CD4-positive, alpha-beta memory T cell (primary cell): ENCODE results near the gene POLR3G. TPM values are rescaled to one million over a fixed set of nuclear protein-coding genes. Genes with fewer than 3 reads are reported as not detected.

ENCODE experiments used
- CTCF ChIA-PET: fragments of 350-600 bp; sonication (Branson Sonifier 250); formaldehyde crosslinking; loops from one replicate; lab custom pipeline; 2021; ENCODE audit warnings: inconsistent platforms; ENCODE audit not compliant: partially characterized antibody; lab: Charles Lee
- POLR2A ChIA-PET: fragments of 350-600 bp; sonication (Branson Sonifier 250); formaldehyde crosslinking; loops from one replicate; lab custom pipeline; 2021; ENCODE audit not compliant: partially characterized antibody; lab: Charles Lee
- DNase-seq, 5 donors: peaks; one replicate each; pipeline versions ENCODE4 v3.0.0 to v3.0.0-alpha.2; 2020 to 2022; ENCODE audit warnings: mixed read lengths in 1 of 5
- H3K27ac ChIP-seq: one replicate; pipeline ENCODE4 v1.7.0; 2013; ENCODE audit warnings: low read depth, low read length
- H3K27me3 ChIP-seq: 2 replicates; pipeline ENCODE4 v1.7.0; 2013; ENCODE audit warnings: mild to moderate bottlenecking, low read length, moderate library complexity; ENCODE audit not compliant: insufficient read depth
- H3K36me3 ChIP-seq: 2 replicates; pipeline ENCODE4 v1.7.0; 2013; ENCODE audit warnings: mild to moderate bottlenecking, low read length, moderate library complexity; ENCODE audit not compliant: insufficient read depth
- H3K4me1 ChIP-seq: 2 replicates; pipeline ENCODE4 v1.7.0; 2013; ENCODE audit warnings: mild to moderate bottlenecking, low read length, moderate library complexity; ENCODE audit not compliant: insufficient read depth
- H3K4me3 ChIP-seq, 2 donors: one replicate each; pipeline ENCODE4 v1.7.0; 2013; ENCODE audit warnings: low read length in 2 of 2, mild to moderate bottlenecking in 1 of 2
- H3K9me3 ChIP-seq, 2 donors: one replicate each; pipeline ENCODE4 v1.7.0; 2013; ENCODE audit warnings: low read length in 2 of 2, control low read depth in 1 of 2; ENCODE audit not compliant: control insufficient read depth in 1 of 2
- H3K27ac Mint-ChIP-seq, 7 donors: one replicate each; pipeline ENCODE4 v1.8.0; 2020 to 2021; ENCODE audit warnings: mixed read lengths in 7 of 7, mild to moderate bottlenecking in 6 of 7, inconsistent platforms in 3 of 7, moderate library complexity in 3 of 7
- H3K27me3 Mint-ChIP-seq, 2 donors: one replicate each; pipeline ENCODE4 v1.8.0; 2020 to 2021; ENCODE audit warnings: mixed read lengths in 2 of 2
- H3K36me3 Mint-ChIP-seq, 2 donors: one replicate each; pipeline ENCODE4 v1.8.0; 2020 to 2021; ENCODE audit warnings: mixed read lengths in 2 of 2, inconsistent platforms in 1 of 2, mild to moderate bottlenecking in 1 of 2
- H3K4me1 Mint-ChIP-seq, 4 donors: one replicate each; pipeline ENCODE4 v1.8.0; 2020 to 2021; ENCODE audit warnings: mixed read lengths in 4 of 4, mild to moderate bottlenecking in 1 of 4
- H3K4me3 Mint-ChIP-seq, 8 donors: one replicate each; pipeline ENCODE4 v1.8.0; 2020 to 2021; ENCODE audit warnings: mixed read lengths in 8 of 8, mild to moderate bottlenecking in 7 of 8, moderate library complexity in 6 of 8, inconsistent platforms in 3 of 8
- H3K9me3 Mint-ChIP-seq, 8 donors: one replicate each; pipeline ENCODE4 v1.8.0; 2020 to 2021; ENCODE audit warnings: mixed read lengths in 8 of 8, mild to moderate bottlenecking in 5 of 8, inconsistent platforms in 3 of 8, moderate library complexity in 1 of 8
- intact Hi-C: fragments of 100-400 bp; cut with micrococcal nuclease; formaldehyde crosslinking; loops from one replicate; pipeline ENCODE4 v1.15.1; 2023
- polyA plus RNA-seq, 2 donors: library from polyadenylated mRNA; unstranded; fragments of 300-500 nt; fragmentation: Illumina TruSeq; gene quantifications; one replicate each; pipeline ENCODE4 v1.2.3, GENCODE V29; 2021
- total RNA-seq, 2 experiments: library from RNA; stranded (reverse); gene quantifications; one replicate each; pipeline ENCODE4 v1.2.3, GENCODE V29; 2021

The POLR3G gene
- total and polyA plus RNA-seq, 4 experiments from 2014 or later, result 1.2 to 2.2 (median 1.5) TPM

DNA sequence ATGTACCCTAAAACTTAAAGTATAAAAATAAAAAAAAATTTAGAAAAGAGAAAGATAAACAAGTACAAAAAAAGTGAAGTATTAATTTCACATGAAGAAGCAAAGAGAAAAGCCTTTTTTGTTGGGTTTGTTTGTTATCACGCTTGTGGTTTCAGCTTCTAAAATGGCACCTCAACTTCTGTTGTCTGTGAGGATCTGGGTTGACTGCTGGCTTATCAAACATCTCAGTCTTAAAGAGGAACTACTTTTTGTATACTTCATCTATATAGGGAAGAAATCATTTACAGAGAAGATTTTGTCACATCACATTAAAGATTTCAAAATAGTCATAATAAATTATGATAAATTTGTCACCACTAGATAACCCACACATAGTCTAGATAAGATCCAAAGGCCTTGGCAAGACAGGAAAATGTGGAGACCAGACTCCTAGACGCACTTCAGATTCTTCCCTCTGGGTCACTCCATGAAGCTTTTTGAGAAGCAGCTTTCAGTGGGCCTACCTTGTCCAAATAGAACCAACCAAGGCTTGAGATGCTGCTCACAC, 75.1 kb downstream of the POLR3G start:
- H3K36me3 Mint-ChIP-seq, result no peaks in the 10 kb centered on the region
- Histone ChIP-seq H3K4me3 (no peak overlapping the region), H3K4me1 (no peaks in the 10 kb centered on the region), H3K36me3 (no peaks in the 10 kb centered on the region), H3K9me3 (no peaks in the 10 kb centered on the region), H3K27me3 (no peaks in the 10 kb centered on the region), H3K27ac (no peak overlapping the region)
- peaks cover 19 to 20% of the 10 kb centered on the region in 2 donors for H3K27me3 Mint-ChIP-seq
- no peak overlapping the region for H3K27ac Mint-ChIP-seq
- DNase-seq, result no peak
- no peaks in the 10 kb centered on the region for H3K4me1 Mint-ChIP-seq
- POLR2A ChIA-PET, result no interaction called here
- H3K9me3 Mint-ChIP-seq, result no peaks in the 10 kb centered on the region
- intact Hi-C loops, result no loop called here
- CTCF ChIA-PET, result no interaction called here
- H3K4me3 Mint-ChIP-seq, result no peak overlapping the region

DNA sequence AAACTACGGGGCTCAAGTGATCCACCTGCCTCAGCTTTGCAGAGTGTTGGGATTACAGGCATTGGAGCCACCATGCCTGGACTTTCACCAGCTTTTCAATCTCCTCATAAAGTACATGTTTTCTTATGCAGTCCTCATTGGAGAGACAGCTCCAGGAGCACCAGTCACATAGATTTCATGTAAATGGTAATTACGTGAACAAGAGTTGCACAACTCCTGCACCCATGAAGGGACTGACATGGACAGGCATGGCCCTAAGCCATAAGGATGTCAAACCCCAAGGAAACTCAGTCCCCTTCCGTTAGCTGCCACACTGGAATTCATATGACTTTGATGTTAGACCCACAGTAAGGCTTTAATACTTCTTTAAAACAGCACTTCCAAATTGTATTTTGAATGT, 76.3 kb downstream of the POLR3G start:
- H3K36me3 Mint-ChIP-seq, result no peaks in the 10 kb centered on the region
- H3K9me3 Mint-ChIP-seq, result no peaks in the 10 kb centered on the region
- ChIA-PET POLR2A (no interaction called here), CTCF (no interaction called here)
- intact Hi-C loops, result no loop called here
- H3K27ac ChIP-seq, result no peak overlapping the region
- no peak overlapping the region for H3K27ac Mint-ChIP-seq
- H3K4me3 ChIP-seq, result no peak overlapping the region
- no peak overlapping the region for H3K4me3 Mint-ChIP-seq
- peaks cover 15 to 16% of the 10 kb centered on the region in 2 donors for H3K27me3 Mint-ChIP-seq
- no peaks in the 10 kb centered on the region for H3K27me3 ChIP-seq
- H3K4me1 ChIP-seq, result no peaks in the 10 kb centered on the region
- DNase-seq, result no peak
- no peaks in the 10 kb centered on the region for H3K36me3 ChIP-seq
- H3K9me3 ChIP-seq, result no peaks in the 10 kb centered on the region
- H3K4me1 Mint-ChIP-seq, result no peaks in the 10 kb centered on the region

DNA sequence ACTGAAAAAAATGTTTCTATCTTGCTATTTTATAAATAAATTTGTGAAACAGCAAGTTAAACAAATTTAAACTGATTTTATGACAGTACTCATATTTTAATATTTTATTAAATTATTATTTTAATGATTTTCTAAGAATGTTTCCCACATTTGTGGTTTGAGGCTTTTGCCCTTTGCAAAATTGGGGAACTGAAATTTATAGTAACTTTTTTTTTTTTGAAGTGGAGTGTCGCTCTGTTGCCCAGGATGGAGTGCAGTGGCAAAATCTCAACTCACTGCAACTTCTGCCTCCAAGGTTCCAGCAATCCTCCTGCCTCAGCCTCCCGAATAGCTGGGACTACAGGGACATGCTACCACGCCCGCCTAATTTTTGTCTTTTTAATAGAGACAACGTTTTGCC, 76.7 kb downstream of the POLR3G start:
- ChIA-PET POLR2A (no interaction called here), CTCF (no interaction called here)
- no peaks in the 10 kb centered on the region for H3K36me3 ChIP-seq
- Mint-ChIP-seq H3K27me3 (peaks cover 16 to 21% of the 10 kb centered on the region in 2 donors), H3K4me1 (no peaks in the 10 kb centered on the region), H3K27ac (no peak overlapping the region), H3K4me3 (no peak overlapping the region), H3K9me3 (no peaks in the 10 kb centered on the region), H3K36me3 (no peaks in the 10 kb centered on the region)
- no peak overlapping the region for H3K27ac ChIP-seq
- no peaks in the 10 kb centered on the region for H3K9me3 ChIP-seq
- no peak for DNase-seq
- no peaks in the 10 kb centered on the region for H3K4me1 ChIP-seq
- intact Hi-C loops, result no loop called here
- no peak overlapping the region for H3K4me3 ChIP-seq
- H3K27me3 ChIP-seq, result no peaks in the 10 kb centered on the region

DNA sequence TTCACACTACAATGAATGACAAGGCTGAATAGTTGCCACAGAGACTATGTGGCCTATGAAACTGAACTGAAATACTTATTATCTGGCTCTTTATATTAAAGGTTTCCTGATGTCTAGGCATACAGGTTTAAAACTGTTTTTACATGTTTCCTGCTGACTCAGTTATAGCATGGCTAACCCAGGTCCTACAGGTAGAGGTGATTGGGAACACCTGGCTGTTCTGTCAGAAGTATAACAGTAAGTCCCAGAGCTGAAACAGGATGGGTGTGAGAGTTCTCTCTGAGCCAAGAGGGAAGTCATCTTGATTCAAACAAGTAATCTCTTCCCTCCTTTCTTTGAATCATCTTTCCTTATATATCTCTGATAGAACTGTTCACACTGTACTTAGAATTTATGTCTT, 79.0 kb downstream of the POLR3G start:
- ChIA-PET CTCF (no interaction called here), POLR2A (no interaction called here)
- Mint-ChIP-seq H3K27ac (no peak overlapping the region), H3K27me3 (peaks cover 28 to 32% of the 10 kb centered on the region in 2 donors), H3K9me3 (no peaks in the 10 kb centered on the region), H3K36me3 (no peaks in the 10 kb centered on the region), H3K4me3 (no peak overlapping the region), H3K4me1 (peaks cover 3 to 10% (median 8%) of the 10 kb centered on the region in 4 donors)
- Histone ChIP-seq H3K9me3 (no peaks in the 10 kb centered on the region), H3K27me3 (peaks cover 8% of the 10 kb centered on the region), H3K4me1 (peaks cover 5% of the 10 kb centered on the region), H3K27ac (no peak overlapping the region), H3K4me3 (no peak overlapping the region), H3K36me3 (no peaks in the 10 kb centered on the region)
- intact Hi-C loops, result no loop called here
- no peak for DNase-seq

DNA sequence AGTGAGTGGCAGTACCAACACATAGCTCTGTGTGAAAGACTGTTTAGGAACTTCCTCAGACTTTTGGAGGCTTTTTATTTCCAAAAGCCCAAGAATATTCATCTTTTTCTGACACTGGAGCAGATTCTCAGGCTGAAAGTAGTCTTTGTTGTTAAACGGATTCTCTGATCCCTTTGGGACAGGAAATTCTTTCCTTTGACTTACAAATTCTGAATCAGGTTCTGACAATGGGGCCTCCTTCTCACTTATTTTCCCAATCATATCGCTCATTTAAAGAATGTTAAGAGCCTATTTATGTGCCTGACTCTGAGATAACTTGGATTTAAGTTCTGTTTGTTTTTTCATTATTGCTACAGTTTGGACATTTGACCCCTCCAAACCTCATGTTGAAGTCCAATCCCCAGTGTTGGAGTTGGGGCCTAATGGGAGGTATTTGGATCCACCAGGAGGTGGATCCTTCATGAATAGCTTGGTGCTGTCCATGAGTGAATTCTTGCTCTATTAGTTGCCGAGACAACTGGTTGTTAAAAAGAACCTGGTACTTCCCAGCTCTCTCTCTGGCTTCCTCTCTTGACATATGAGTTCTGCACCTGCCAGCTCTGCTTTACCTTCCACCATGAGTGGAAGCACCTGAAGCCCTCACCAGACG, 79.8 kb downstream of the POLR3G start:
- peaks cover 8% of the 10 kb centered on the region for H3K27me3 ChIP-seq
- intact Hi-C loops, result no loop called here
- DNase-seq, result peak in 1 of 5 donors; percentile 7

DNA sequence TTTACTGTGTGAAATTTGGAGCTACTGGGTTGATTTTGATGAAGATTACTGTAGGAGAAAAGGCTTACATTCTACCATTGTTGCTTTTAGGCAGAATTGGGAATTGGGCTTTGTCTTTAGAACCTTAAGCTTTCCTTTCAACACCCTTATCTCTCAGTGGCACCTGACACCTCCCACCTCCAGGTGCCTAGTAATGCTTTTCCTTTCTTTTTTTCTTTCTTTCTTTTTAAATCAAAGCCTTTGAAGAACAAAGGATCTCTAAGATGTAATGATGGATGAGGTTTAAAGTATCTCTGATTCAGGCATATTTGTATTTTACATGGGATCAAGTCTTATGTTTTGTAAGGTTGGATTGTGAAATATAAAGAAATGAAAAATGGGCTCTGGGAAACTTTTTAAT, 81.0 kb downstream of the POLR3G start:
- H3K4me3 Mint-ChIP-seq, result no peak overlapping the region
- H3K36me3 Mint-ChIP-seq, result no peaks in the 10 kb centered on the region
- Histone ChIP-seq H3K4me3 (no peak overlapping the region), H3K27ac (no peak overlapping the region), H3K4me1 (peaks cover 6% of the 10 kb centered on the region), H3K9me3 (no peaks in the 10 kb centered on the region), H3K36me3 (no peaks in the 10 kb centered on the region), H3K27me3 (peaks cover 8% of the 10 kb centered on the region)
- H3K27ac Mint-ChIP-seq, result no peak overlapping the region
- peaks cover 5 to 10% (median 9%) of the 10 kb centered on the region in 4 donors for H3K4me1 Mint-ChIP-seq
- CTCF ChIA-PET, result no interaction called here
- DNase-seq, result no peak
- intact Hi-C loops, result no loop called here
- H3K27me3 Mint-ChIP-seq, result peaks cover 34 to 37% of the 10 kb centered on the region in 2 donors
- POLR2A ChIA-PET, result no interaction called here
- no peaks in the 10 kb centered on the region for H3K9me3 Mint-ChIP-seq

More for the DNA sequence above, 79.8 kb downstream of the POLR3G start:
- peaks cover 6% of the 10 kb centered on the region for H3K4me1 ChIP-seq
- no peaks in the 10 kb centered on the region for H3K9me3 Mint-ChIP-seq
- no peak overlapping the region for H3K4me3 ChIP-seq
- no peaks in the 10 kb centered on the region for H3K36me3 ChIP-seq
- H3K27me3 Mint-ChIP-seq, result peaks cover 31 to 33% of the 10 kb centered on the region in 2 donors
- ChIA-PET CTCF (no interaction called here), POLR2A (no interaction called here)
- no peak overlapping the region for H3K4me3 Mint-ChIP-seq
- H3K9me3 ChIP-seq, result no peaks in the 10 kb centered on the region
- H3K4me1 Mint-ChIP-seq, result peaks cover 5 to 10% (median 9%) of the 10 kb centered on the region in 4 donors
- H3K27ac ChIP-seq, result no peak overlapping the region
- no peaks in the 10 kb centered on the region for H3K36me3 Mint-ChIP-seq
- H3K27ac Mint-ChIP-seq, result no peak overlapping the region

DNA sequence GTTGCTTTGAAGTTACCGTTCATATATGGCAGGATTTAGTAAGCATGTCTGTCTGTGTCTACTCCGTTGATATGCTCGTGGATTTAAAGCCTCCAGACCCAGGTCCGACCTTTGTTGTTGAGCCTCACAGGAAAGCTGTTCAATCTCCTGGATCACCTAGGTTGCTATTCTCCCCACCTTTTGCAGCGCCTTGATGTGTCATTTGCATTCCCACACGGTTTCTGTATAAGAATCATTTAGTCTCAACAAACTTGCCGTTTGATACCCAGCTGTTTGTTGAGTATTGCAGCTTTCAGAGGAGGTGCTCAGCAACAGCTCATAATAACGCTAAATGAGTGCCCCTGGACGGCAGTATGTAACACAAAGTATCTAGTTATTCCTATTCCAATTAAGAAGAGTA, 82.7 kb downstream of the POLR3G start:
- no peak overlapping the region for H3K4me3 Mint-ChIP-seq
- H3K9me3 Mint-ChIP-seq, result no peaks in the 10 kb centered on the region
- H3K27ac Mint-ChIP-seq, result no peak overlapping the region

More for the DNA sequence above, 82.7 kb downstream of the POLR3G start:
- H3K4me1 Mint-ChIP-seq, result peaks cover 5 to 10% (median 9%) of the 10 kb centered on the region in 4 donors
- H3K27ac ChIP-seq, result no peak overlapping the region
- POLR2A ChIA-PET, result no interaction called here
- H3K36me3 ChIP-seq, result no peaks in the 10 kb centered on the region
- H3K9me3 ChIP-seq, result no peaks in the 10 kb centered on the region
- peaks cover 8% of the 10 kb centered on the region for H3K27me3 ChIP-seq
- CTCF ChIA-PET, result no interaction called here
- H3K36me3 Mint-ChIP-seq, result no peaks in the 10 kb centered on the region
- peaks cover 6% of the 10 kb centered on the region for H3K4me1 ChIP-seq
- no peak for DNase-seq
- no peak overlapping the region for H3K4me3 ChIP-seq
- intact Hi-C loops, result no loop called here
- H3K27me3 Mint-ChIP-seq, result peaks cover 40 to 41% of the 10 kb centered on the region in 2 donors
